HEK293 (cell line): ENCODE results near the gene ACADVL.

Experiments used
- CTCF ChIP-seq: fragments of 450-650 bp; formaldehyde crosslinking; IDR thresholded peaks from 2 replicates; pipeline ENCODE4 v1.5.1; 2016; ENCODE audit warnings: missing biosample characterization, missing genetic modification characterization
- GFI1B ChIP-seq: fragments of 450-650 bp; formaldehyde crosslinking; IDR thresholded peaks from 2 replicates; pipeline ENCODE4 v1.5.1; 2016; ENCODE audit warnings: missing biosample characterization, missing genetic modification characterization
- GLI4 ChIP-seq: fragments of 450-650 bp; formaldehyde crosslinking; IDR thresholded peaks from 2 replicates; pipeline ENCODE4 v1.5.1; 2016; ENCODE audit warnings: missing biosample characterization, missing genetic modification characterization
- HOXD13 ChIP-seq: sonication (generic); formaldehyde crosslinking; IDR thresholded peaks from 2 replicates; pipeline ENCODE4 v1.8.0; 2022; ENCODE audit warnings: missing genetic modification reagents, borderline replicate concordance
- RBAK ChIP-seq: fragments of 450-650 bp; formaldehyde crosslinking; IDR thresholded peaks from 2 replicates; pipeline ENCODE4 v1.5.1; 2016; ENCODE audit warnings: missing biosample characterization, missing genetic modification characterization
- REPIN1 ChIP-seq: fragments of 450-650 bp; formaldehyde crosslinking; IDR thresholded peaks from 2 replicates; pipeline ENCODE4 v1.5.1; 2017; ENCODE audit warnings: missing biosample characterization, missing genetic modification characterization, low read depth
- SALL2 ChIP-seq: fragments of 450-650 bp; formaldehyde crosslinking; IDR thresholded peaks from 2 replicates; pipeline ENCODE4 v1.5.0; 2017; ENCODE audit warnings: missing biosample characterization, mild to moderate bottlenecking, missing genetic modification characterization, borderline replicate concordance
- ZBTB21 ChIP-seq: fragments of 450-650 bp; formaldehyde crosslinking; IDR thresholded peaks from 2 replicates; pipeline ENCODE4 v1.5.1; 2017; ENCODE audit warnings: missing biosample characterization, missing genetic modification characterization
- ZBTB26 ChIP-seq: fragments of 450-650 bp; formaldehyde crosslinking; optimal IDR thresholded peaks from 2 replicates; pipeline ENCODE3; 2016; ENCODE audit warnings: missing biosample characterization, mild to moderate bottlenecking, missing genetic modification characterization
- ZBTB8A ChIP-seq: fragments of 450-650 bp; formaldehyde crosslinking; IDR thresholded peaks from 2 replicates; pipeline ENCODE4 v1.5.1; 2016; ENCODE audit warnings: missing biosample characterization, missing genetic modification characterization
- ZFHX2 ChIP-seq: fragments of 450-650 bp; formaldehyde crosslinking; conservative IDR thresholded peaks from 2 replicates; pipeline ENCODE4 v1.5.1; 2016; ENCODE audit warnings: missing biosample characterization, missing genetic modification characterization
- ZFP69B ChIP-seq: fragments of 450-650 bp; formaldehyde crosslinking; IDR thresholded peaks from 2 replicates; pipeline ENCODE4 v1.5.1; 2016; ENCODE audit warnings: missing biosample characterization, missing genetic modification characterization
- ZNF138 ChIP-seq: fragments of 450-650 bp; formaldehyde crosslinking; IDR thresholded peaks from 2 replicates; pipeline ENCODE4 v1.5.1; 2016; ENCODE audit warnings: missing biosample characterization, missing genetic modification characterization, borderline replicate concordance
- ZNF16 ChIP-seq: fragments of 450-650 bp; formaldehyde crosslinking; IDR thresholded peaks from 2 replicates; pipeline ENCODE4 v1.5.1; 2016; ENCODE audit warnings: low read depth, missing biosample characterization, missing genetic modification characterization
- ZNF18 ChIP-seq: fragments of 450-650 bp; formaldehyde crosslinking; IDR thresholded peaks from 2 replicates; pipeline ENCODE4 v1.5.1; 2016; ENCODE audit warnings: missing biosample characterization, missing genetic modification characterization
- ZNF202 ChIP-seq: fragments of 450-650 bp; formaldehyde crosslinking; IDR thresholded peaks from 2 replicates; pipeline ENCODE4 v1.5.1; 2016; ENCODE audit warnings: missing biosample characterization, missing genetic modification characterization, borderline replicate concordance
- ZNF221 ChIP-seq: fragments of 450-650 bp; formaldehyde crosslinking; IDR thresholded peaks from 2 replicates; pipeline ENCODE4 v1.5.1; 2017; ENCODE audit warnings: missing biosample characterization, missing genetic modification characterization, borderline replicate concordance
- ZNF354C ChIP-seq: fragments of 450-650 bp; formaldehyde crosslinking; IDR thresholded peaks from 2 replicates; pipeline ENCODE4 v1.5.1; 2016; ENCODE audit warnings: missing biosample characterization, missing genetic modification characterization, low read depth, borderline replicate concordance
- ZNF394 ChIP-seq: fragments of 450-650 bp; formaldehyde crosslinking; IDR thresholded peaks from 2 replicates; pipeline ENCODE4 v1.5.1; 2016; ENCODE audit warnings: missing biosample characterization, missing genetic modification characterization, mild to moderate bottlenecking, moderate library complexity, borderline replicate concordance
- ZNF404 ChIP-seq: fragments of 450-650 bp; formaldehyde crosslinking; IDR thresholded peaks from 2 replicates; pipeline ENCODE4 v1.5.1; 2017; ENCODE audit warnings: missing biosample characterization, missing genetic modification characterization
- ZNF488 ChIP-seq: fragments of 450-650 bp; formaldehyde crosslinking; IDR thresholded peaks from 2 replicates; pipeline ENCODE4 v1.5.1; 2016; ENCODE audit warnings: missing biosample characterization, missing genetic modification characterization
- ZNF510 ChIP-seq: fragments of 450-650 bp; formaldehyde crosslinking; IDR thresholded peaks from 2 replicates; pipeline ENCODE4 v1.5.1; 2018; ENCODE audit warnings: mild to moderate bottlenecking, missing genetic modification characterization, missing biosample characterization; ENCODE audit not compliant: insufficient replicate concordance
- ZNF549 ChIP-seq: fragments of 450-650 bp; IDR thresholded peaks from 2 replicates; pipeline ENCODE4 v1.5.1; 2018; ENCODE audit warnings: missing biosample characterization, missing genetic modification characterization, mild to moderate bottlenecking, inconsistent platforms, moderate library complexity
- ZNF561 ChIP-seq: fragments of 450-650 bp; IDR thresholded peaks from 2 replicates; pipeline ENCODE4 v1.5.1; 2018; ENCODE audit warnings: missing biosample characterization, missing genetic modification characterization, borderline replicate concordance
- ZNF660 ChIP-seq: fragments of 450-650 bp; IDR thresholded peaks from 2 replicates; pipeline ENCODE4 v1.5.1; 2018; ENCODE audit warnings: missing biosample characterization, mild to moderate bottlenecking, missing genetic modification characterization
- ZNF664 ChIP-seq: fragments of 450-650 bp; formaldehyde crosslinking; IDR thresholded peaks from 2 replicates; pipeline ENCODE4 v1.5.1; 2016; ENCODE audit warnings: missing biosample characterization, missing genetic modification characterization
- ZNF785 ChIP-seq: fragments of 450-650 bp; formaldehyde crosslinking; IDR thresholded peaks from 2 replicates; pipeline ENCODE4 v1.5.1; 2016; ENCODE audit warnings: missing biosample characterization, missing genetic modification characterization
- ZNF837 ChIP-seq: fragments of 450-650 bp; formaldehyde crosslinking; IDR thresholded peaks from 2 replicates; pipeline ENCODE4 v1.5.1; 2016; ENCODE audit warnings: missing biosample characterization, missing genetic modification characterization
- ZSCAN30 ChIP-seq: fragments of 450-650 bp; IDR thresholded peaks from 2 replicates; pipeline ENCODE4 v1.5.1; 2018; ENCODE audit warnings: missing biosample characterization, mild to moderate bottlenecking, missing genetic modification characterization, moderate library complexity
- TF ChIP-seq, protein P1 (sequence below): fragments of 450-650 bp; formaldehyde crosslinking; IDR thresholded peaks from 2 replicates; pipeline ENCODE4 v1.5.1; 2017; ENCODE audit warnings: missing biosample characterization, missing genetic modification characterization
- TF ChIP-seq, protein P2 (sequence below): fragments of 450-650 bp; formaldehyde crosslinking; IDR thresholded peaks from 2 replicates; pipeline ENCODE4 v1.5.1; 2016; ENCODE audit warnings: missing biosample characterization, missing genetic modification characterization
- TF ChIP-seq, protein P3 (sequence below): fragments of 450-650 bp; formaldehyde crosslinking; IDR thresholded peaks from 2 replicates; pipeline ENCODE4 v1.5.1; 2016; ENCODE audit warnings: missing biosample characterization, missing genetic modification characterization

ACADVL gene

DNA sequence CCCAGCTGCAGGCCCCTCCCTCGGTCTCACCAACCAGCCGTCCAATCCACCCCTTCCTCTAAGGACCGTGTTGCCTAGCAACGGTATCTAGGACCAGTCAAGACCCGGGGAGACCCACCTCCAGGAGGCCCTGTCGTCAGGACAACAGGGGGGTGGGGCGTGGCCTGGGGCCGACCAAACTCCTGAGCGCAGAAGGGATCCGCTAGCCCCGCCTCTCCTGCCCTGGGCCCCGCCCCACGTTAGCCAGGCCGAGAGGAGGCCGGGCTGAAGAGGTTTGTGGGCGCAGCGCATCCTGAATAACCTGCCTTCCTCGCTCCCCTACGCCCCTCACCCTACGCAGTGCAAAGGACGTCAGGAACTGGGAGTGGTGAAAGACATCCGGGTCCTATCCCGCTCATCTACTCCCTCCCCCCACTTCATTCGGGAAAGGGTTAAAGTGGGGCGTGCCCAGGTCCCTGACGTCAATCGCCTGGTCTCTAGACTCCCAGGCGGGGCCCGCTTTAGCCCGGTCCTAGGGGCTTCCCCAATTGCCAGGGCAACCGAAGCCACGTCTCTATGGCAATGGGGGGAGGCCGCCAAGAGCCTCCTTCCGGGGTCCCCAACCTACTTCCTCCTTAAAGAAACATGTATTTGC lies 14.8 kb upstream of the ACADVL start (continued):
- TF ChIP-seq CTCF (tag by site-specific recombination) (no peak), ZBTB8A (tag by site-specific recombination) (peak; percentile 49), ZNF561 (tag by site-specific recombination) (no peak; the same call in 1 of the 2 replicates), RBAK (tag by site-specific recombination) (no peak), ZBTB21 (tag by site-specific recombination) (peak; percentile 68; the same call in 1 of the 2 replicates), ZNF404 (tag by site-specific recombination) (no peak), ZNF221 (tag by site-specific recombination) (no peak), HOXD13 (no peak), ZNF785 (tag by site-specific recombination) (no peak), ZNF138 (tag by site-specific recombination) (no peak), ZNF837 (tag by site-specific recombination) (no peak), ZNF664 (tag by site-specific recombination) (no peak), ZNF354C (tag by site-specific recombination) (no peak), ZFP69B (tag by site-specific recombination) (peak; percentile 65; the same call in 1 of the 2 replicates), REPIN1 (tag by site-specific recombination) (no peak), GFI1B (tag by site-specific recombination) (no peak), ZNF488 (tag by site-specific recombination) (no peak), ZNF510 (no peak), ZSCAN30 (no peak), ZNF202 (tag by site-specific recombination) (no peak), ZFHX2 (tag by site-specific recombination) (peak; percentile 60; the same call in 1 of the 2 replicates), ZBTB26 (tag by site-specific recombination) (no peak), ZNF18 (tag by site-specific recombination) (no peak), ZNF549 (tag by site-specific recombination) (no peak), ZNF660 (no peak), ZNF16 (tag by site-specific recombination) (no peak), GLI4 (tag by site-specific recombination) (no peak), ZNF394 (no peak), SALL2 (tag by site-specific recombination) (no peak)
- TF ChIP-seq, protein P1, sequence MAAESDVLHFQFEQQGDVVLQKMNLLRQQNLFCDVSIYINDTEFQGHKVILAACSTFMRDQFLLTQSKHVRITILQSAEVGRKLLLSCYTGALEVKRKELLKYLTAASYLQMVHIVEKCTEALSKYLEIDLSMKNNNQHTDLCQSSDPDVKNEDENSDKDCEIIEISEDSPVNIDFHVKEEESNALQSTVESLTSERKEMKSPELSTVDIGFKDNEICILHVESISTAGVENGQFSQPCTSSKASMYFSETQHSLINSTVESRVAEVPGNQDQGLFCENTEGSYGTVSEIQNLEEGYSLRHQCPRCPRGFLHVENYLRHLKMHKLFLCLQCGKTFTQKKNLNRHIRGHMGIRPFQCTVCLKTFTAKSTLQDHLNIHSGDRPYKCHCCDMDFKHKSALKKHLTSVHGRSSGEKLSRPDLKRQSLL (tag by site-specific recombination), result no peak
- TF ChIP-seq, protein P2, sequence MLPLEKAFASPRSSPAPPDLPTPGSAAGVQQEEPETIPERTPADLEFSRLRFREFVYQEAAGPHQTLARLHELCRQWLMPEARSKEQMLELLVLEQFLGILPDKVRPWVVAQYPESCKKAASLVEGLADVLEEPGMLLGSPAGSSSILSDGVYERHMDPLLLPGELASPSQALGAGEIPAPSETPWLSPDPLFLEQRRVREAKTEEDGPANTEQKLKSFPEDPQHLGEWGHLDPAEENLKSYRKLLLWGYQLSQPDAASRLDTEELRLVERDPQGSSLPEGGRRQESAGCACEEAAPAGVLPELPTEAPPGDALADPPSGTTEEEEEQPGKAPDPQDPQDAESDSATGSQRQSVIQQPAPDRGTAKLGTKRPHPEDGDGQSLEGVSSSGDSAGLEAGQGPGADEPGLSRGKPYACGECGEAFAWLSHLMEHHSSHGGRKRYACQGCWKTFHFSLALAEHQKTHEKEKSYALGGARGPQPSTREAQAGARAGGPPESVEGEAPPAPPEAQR (tag by site-specific recombination), result no peak
- TF ChIP-seq, protein P3, sequence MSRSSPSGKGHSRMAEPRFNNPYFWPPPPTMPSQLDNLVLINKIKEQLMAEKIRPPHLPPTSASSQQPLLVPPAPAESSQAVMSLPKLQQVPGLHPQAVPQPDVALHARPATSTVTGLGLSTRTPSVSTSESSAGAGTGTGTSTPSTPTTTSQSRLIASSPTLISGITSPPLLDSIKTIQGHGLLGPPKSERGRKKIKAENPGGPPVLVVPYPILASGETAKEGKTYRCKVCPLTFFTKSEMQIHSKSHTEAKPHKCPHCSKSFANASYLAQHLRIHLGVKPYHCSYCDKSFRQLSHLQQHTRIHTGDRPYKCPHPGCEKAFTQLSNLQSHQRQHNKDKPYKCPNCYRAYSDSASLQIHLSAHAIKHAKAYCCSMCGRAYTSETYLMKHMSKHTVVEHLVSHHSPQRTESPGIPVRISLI, result no peak
